ENCODE measurements around the gene TENT4A.
"Not testable (repeated sequence)": the region's sequence is repeated elsewhere in the genome, so short reads cannot be mapped to it uniquely, and the experiment has no call there.

Gene TENT4A

GRCh38 chr5:6754766-6755165, 41.5 kb downstream of the TENT4A start:
- no peak for DNase-seq

- DNase-seq, result no peak
Observed at GRCh38 chr5:6755519-6755918, 42.3 kb downstream of the TENT4A start.

GRCh38 chr5:6755941-6756340, 42.7 kb downstream of the TENT4A start:
- no peak for DNase-seq

DNA sequence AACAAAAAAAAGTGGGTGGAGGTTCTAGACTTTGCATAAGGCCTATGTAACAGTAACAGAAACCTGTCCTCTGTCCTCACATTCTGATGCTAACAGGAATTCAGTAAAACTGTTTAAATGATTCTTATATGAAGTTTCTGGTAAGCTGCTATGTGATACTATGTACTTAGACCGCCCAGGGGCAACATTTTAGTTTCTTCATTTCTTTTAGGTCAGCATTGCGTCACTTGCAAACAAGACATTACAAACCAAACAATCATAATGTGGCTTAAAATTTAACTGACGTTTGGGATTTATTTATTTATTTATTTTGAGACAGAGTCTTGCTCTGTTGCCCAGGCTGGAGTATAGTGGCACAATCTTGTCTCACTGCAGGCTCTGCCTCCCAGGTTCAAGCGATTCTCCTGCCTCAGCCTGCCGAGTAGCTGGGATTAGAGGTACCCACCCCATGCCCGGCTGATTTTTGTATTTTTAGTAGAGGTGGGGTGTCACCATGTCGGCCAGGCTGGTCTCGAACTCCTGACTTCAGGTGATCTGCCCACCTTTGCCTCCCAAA, 44.3 kb downstream of the TENT4A start:
- no peak for DNase-seq

DNA sequence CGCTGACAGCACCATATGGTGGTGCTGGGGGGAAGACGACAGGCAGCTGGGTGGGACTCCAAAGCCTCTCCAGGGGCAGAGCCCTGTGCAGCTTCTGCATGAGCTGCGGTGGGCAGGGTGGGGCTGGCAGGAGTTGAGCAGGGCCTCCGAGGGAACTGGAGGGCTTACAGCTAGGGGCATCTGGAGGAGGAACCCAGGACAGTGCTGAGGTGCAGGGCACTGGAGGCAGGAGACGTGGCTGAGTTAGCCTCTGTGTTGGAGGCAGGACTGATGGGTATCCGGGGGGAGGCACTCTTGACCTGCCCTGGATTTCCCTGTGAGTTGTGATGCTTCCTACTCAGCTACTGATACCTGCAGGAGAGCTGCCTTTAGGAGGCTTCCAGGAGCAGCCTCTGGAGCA, 45.0 kb downstream of the TENT4A start:
- DNase-seq, result no peak

GRCh38 chr5:6758706-6759105, 45.5 kb downstream of the TENT4A start:
- DNase-seq, result no peak

GRCh38 chr5:6759401-6759800, 46.2 kb downstream of the TENT4A start:
- DNase-seq, result no peak

DNA sequence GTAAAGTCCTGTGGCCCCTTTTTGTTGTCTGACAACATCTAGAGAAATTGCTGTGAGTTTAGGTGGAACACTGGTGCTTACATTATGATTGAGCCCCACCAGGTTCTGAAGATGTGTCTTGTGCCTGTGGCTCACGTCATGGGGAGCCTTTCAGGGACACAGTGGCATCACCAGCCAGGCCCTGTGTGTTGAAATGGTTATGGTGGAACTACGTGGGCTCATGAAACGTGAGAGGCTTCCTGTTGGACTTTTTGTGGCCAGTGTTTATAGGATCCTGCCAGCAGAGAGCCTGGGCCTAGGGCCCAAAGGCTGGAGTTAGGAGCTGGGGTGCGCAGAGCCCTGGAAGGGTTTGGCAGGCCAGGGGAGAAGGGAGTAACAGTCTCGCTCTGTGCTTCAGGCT, 46.8 kb downstream of the TENT4A start:
- no peak for DNase-seq

- no peak for DNase-seq
Observed at GRCh38 chr5:6760686-6761085, 47.5 kb downstream of the TENT4A start.

DNA sequence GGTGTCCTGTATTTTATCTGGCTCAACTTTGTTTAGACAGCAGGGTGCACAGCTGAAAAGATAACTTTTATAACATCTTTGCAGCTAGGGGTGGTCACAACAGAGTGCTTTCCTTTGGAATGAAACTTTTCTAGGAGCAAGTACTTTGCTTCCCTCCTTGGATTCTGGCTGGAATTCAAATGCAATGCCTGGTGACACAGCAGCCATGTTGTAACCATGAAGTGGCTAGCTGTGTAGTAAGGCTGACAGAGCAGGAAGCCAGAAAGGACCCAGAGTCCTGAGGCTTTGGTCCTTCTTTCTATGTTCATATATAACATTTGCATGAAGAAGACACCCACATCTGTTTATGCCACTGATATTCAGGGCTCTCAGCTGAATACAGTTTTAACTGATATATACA, 48.1 kb downstream of the TENT4A start:
- DNase-seq, result no peak

- no peak for DNase-seq
Observed at GRCh38 chr5:6762116-6762515, 48.9 kb downstream of the TENT4A start.

- DNase-seq, result no peak
Observed at GRCh38 chr5:6762697-6763096, 49.5 kb downstream of the TENT4A start.

- no peak for DNase-seq
Observed at GRCh38 chr5:6763191-6763590, 50.0 kb downstream of the TENT4A start.

DNA sequence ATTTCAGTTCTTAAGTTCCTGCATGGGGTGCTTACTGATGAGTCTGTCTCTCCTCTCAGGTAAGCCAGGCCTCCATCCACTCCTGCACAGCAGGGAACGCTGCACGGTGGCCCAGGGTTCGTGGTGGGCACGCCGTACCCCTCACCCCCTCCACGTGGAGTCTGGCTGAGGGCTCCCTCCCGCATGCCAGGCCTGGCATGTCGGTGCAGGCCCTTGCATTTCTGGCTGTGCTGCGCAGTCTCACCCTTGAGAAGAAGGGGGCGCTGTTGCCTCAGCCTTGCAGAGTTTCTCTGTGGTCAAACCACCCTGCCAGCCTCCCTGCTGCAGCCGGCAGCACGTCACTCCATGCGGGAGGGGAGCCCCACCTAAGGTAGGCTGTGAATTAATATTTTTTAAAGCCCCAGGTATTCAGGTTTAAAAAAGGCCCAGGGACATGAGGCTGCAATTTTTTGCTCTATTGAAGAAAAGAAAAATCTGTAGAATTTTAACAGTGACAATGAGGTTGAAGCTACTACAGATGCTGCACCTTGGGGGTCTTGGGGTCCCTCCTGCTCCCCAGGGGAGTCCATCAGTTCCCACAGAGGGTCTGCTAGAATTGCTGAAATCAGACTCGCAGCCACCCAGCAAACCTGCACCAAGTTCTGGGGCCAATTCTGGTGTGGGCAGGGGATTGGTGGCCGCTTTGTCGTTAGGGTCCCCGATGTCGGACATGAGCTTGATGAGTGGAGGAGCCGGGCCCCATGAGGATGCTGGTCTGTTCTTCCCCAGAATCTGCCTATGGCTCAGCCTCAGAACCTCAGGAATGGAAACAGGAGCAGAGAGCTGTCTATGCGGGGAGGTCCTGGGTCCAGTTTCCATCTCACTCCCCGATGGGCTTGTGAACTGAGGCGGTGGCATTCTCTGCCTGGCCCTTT, 52.6 kb downstream of the TENT4A start:
- peak; percentile 63 for DNase-seq

GRCh38 chr5:6766604-6767093, 53.4 kb downstream of the TENT4A start:
- peak; percentile 81 for DNase-seq

- DNase-seq, result no peak
Observed at GRCh38 chr5:6767481-6768063, 54.3 kb downstream of the TENT4A start.

DNA sequence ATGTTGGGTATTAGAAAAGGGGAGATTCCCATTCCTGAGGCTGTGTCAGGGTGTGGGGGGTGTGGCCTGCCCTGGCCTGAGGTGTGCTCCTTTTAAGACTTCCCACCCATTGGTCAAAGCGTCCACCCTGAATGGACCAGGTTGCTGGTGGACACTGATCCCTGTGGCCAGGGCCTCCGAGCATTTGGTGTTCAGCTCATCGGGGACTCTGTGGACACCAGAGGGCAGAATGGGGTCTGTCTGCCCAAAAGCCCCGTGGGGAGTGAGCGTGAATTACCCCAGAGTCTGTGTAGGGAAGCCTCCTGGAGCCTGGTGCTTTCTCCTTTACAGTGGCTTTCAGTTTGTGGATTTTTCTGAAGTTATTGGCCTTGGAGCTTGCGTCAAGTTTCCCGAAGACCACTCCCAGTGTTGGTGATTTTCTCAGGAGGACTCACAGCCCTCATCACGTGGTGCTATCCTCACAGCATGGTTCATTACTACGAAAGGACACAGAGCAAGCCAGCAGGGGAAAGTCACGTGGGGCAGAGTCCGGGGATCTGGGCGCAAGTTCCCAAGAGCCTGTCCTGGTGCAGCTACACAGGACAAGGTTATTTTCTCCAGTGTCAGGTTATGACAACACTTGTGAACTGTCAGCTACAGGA, 55.5 kb downstream of the TENT4A start:
- no peak for DNase-seq

GRCh38 chr5:6770826-6771607, 57.8 kb downstream of the TENT4A start:
- no peak for DNase-seq

DNA sequence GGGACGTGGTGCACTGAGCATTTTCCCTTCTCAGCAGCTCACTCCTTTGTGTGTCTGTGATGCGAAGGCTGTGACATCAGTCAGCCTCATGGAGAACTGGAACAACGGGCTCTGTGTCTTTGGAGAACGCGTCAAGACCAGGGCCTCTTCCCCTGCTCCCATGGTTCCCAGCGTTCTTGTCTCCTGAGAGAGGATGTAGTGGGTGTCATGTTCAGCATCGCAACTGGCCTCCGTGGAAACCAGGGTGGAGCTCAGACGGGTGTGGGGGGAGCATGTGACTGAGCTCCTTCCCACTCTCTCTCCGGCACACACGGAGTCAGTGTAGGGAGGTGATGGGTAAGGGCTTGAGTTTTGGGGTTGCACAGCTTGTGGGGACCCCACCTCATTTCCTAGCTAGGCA, 59.7 kb downstream of the TENT4A start:
- DNase-seq, result no peak

- no peak for DNase-seq
Observed at GRCh38 chr5:6773342-6774035, 60.3 kb downstream of the TENT4A start.

DNA sequence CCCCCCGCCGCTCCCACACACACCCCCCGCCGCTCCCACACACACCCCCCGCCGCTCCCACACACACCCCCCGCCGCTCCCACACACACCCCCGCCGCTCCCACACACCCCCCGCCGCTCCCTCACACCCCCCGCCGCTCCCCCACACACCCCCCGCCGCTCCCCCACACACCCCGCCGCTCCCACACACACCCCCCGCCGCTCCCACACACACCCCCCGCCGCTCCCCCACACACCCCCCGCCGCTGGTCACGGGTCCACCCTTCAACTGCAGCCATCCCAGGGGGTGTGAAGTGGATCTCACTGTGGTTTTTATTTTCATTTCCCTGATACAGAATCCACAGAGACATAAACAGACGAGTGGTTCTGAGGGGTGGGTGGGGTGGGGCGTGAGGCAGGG, 61.0 kb downstream of the TENT4A start:
- DNase-seq, result not testable (repeated sequence)

GRCh38 chr5:6774721-6775204, 61.5 kb downstream of the TENT4A start:
- peak; percentile 51 for DNase-seq
